ENCODE results near the gene DST. TPM values are rescaled to one million over a fixed set of nuclear protein-coding genes. Genes with fewer than 3 reads are reported as not detected.

The DST gene
- total RNA-seq, 2 donors from 2014 or later: 7.2 to 10.9 TPM

GRCh38 chr6:56522495-56523270 lies 120.0 kb downstream of the DST start:
- no peak for DNase-seq (ENCODE audit: low spot score in 2 of 2)
- peaks cover 0 to 4% of the 10 kb centered on the region in 2 donors for H3K9me3 Mint-ChIP-seq
- H3K27ac Mint-ChIP-seq: no peak overlapping the region
- H3K36me3 Mint-ChIP-seq: peaks cover 0 to 14% of the 10 kb centered on the region in 2 donors
- ATAC-seq: no peak

DNA sequence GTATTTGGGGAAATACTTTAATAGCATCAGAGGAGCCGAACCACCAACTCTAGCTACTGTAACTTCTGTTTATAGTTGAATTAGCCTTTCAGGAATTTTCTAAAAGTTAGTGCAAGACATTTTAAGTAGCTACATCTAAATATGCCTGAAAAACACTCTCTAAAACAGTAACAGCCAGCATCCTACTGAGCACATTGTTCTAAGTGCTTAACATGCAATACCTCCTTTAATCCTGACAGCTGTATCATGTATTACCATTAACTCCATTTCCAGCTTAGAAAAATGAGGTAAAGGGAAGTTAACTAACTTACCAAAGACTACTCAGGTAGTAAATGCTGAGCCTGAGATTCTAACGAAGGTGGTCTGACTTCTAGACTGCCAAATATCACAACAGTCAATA lies 120.7 kb downstream of the DST start:
- no peak overlapping the region for H3K27ac Mint-ChIP-seq
- DNase-seq (ENCODE audit: low spot score in 2 of 2) (no peak), ATAC-seq (no peak)
- peaks cover 0 to 4% of the 10 kb centered on the region in 2 donors for H3K9me3 Mint-ChIP-seq
- peaks cover 0 to 14% of the 10 kb centered on the region in 2 donors for H3K36me3 Mint-ChIP-seq

GRCh38 chr6:56521454-56521853 lies 121.2 kb downstream of the DST start:
- Mint-ChIP-seq H3K9me3 (peaks cover 0 to 4% of the 10 kb centered on the region in 2 donors), H3K27ac (no peak overlapping the region), H3K36me3 (peaks cover 0 to 14% of the 10 kb centered on the region in 2 donors)
- DNase-seq (ENCODE audit: low spot score in 2 of 2) (no peak), ATAC-seq (no peak)

- H3K36me3 Mint-ChIP-seq: peaks cover 0 to 10% of the 10 kb centered on the region in 2 donors
- DNase-seq (ENCODE audit: low spot score in 2 of 2) (no peak), ATAC-seq (no peak)
- no peak overlapping the region for H3K27ac Mint-ChIP-seq
- peaks cover 0 to 4% of the 10 kb centered on the region in 2 donors for H3K9me3 Mint-ChIP-seq
These were observed 122.5 kb downstream of the DST start for GRCh38 chr6:56520218-56520617.

DNA sequence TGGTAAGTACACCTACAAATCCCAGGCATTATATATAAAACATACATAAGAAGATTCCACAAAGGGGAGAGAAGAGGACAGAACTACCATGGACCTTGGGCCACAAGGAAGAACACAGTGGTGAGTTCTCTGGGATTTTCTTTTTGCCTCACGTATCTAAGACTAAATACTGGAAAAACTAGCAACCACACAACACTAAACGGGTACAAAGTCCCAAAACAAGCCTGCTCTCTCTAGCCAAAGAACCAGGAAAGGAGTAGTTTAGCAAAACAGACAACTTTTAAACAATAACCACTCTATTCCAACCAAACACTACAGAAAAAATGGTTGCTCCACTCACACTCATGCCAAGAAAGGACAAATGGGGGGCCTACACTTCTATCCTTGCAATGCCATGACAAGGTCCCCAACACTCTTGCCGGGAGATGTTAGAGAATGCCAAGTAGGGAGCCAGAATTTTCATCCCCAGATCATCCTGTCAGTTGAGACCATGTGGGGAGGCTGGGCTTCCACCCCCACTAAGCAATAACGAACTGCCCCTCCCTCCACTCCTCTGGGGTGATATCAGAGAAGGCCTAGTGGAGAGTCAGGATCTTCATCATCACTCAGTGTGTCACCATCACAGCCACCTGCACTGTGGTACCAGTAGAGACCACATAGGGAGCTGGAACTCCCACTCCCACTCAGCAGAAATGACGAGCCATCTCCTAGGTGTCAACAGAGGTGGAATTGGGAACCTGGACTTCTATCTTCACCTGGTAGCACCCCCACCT lies 123.5 kb downstream of the DST start:
- DNase-seq (ENCODE audit: low spot score in 2 of 2) (no peak), ATAC-seq (no peak)
- H3K27ac Mint-ChIP-seq: no peak overlapping the region
- peaks cover 0 to 10% of the 10 kb centered on the region in 2 donors for H3K36me3 Mint-ChIP-seq
- peaks cover 0 to 4% of the 10 kb centered on the region in 2 donors for H3K9me3 Mint-ChIP-seq

GRCh38 chr6:56517155-56517745 lies 125.4 kb downstream of the DST start:
- no peak for DNase-seq (ENCODE audit: low spot score in 2 of 2)
- ATAC-seq: no peak
- Mint-ChIP-seq H3K27ac (no peak overlapping the region), H3K36me3 (peaks cover 0 to 10% of the 10 kb centered on the region in 2 donors), H3K9me3 (peaks cover 0 to 4% of the 10 kb centered on the region in 2 donors)

GRCh38 chr6:56516003-56516402 lies 126.7 kb downstream of the DST start:
- DNase-seq (ENCODE audit: low spot score in 2 of 2): no peak
- Mint-ChIP-seq H3K9me3 (peaks cover 0 to 4% of the 10 kb centered on the region in 2 donors), H3K27ac (no peak overlapping the region), H3K36me3 (peaks cover 0 to 10% of the 10 kb centered on the region in 2 donors)
- no peak for ATAC-seq

DNA sequence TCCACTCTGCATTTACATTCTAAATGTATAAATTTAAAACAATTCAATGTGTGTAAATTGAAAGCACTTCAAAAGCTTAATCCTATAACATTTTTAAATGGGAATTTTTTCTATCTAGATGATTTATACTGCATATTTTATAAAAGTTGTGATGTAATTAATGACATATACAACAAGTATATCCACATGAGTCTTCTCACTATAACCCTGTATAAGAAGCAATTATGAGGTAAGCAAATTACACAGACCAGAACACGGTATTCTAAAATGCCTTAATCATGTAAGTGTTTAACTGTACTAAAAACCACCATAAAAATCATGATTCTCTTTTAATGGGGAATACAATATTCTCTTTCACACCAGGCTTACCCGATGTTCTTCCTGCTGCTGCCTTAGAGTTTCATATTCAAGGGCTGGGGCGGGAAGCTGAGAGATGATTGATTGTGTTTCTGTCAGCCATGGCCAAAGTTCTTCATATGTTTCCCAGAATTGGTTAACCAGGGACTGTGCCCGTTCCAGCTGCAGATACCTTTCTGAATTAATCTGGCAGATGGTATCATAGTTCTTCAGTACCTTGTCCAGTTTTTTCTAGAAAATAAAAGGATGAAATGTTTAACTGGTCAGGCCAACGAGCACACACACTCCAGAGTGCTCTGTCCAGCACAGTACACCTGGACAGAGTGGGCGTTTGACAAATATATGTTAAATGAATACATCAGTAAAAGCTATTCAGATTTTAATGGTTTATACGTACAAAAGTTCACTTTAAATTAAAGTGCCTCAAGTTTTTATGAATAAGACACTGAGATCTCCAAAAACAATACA lies 127.4 kb downstream of the DST start:
- DNase-seq (ENCODE audit: low spot score in 2 of 2) (no peak), ATAC-seq (no peak)

DNA sequence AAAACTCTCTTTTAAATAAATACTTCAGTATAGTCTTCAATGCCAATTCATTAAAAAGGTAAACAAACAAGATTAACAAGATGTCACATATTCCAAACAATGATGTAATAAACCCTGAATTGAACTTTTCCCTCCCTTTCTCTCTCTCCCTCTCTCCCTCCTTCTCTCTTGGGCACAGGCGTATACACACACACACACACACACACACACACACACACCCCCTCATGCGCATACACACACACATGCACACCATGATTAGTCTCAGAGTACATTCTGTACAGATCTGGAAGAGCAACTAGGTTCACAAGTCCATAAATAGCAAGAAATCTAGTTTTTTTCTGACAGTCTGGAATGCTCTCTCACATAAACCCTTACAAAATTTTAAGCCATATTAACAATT lies 128.3 kb downstream of the DST start:
- Mint-ChIP-seq H3K27ac (no peak overlapping the region), H3K36me3 (peaks cover 0 to 3% of the 10 kb centered on the region in 2 donors), H3K9me3 (no peaks in the 10 kb centered on the region)
- DNase-seq (ENCODE audit: low spot score in 2 of 2): no peak
- ATAC-seq: no peak

More for the DNA sequence above, 127.4 kb downstream of the DST start:
- Mint-ChIP-seq H3K9me3 (peaks cover 0 to 4% of the 10 kb centered on the region in 2 donors), H3K36me3 (peaks cover 0 to 10% of the 10 kb centered on the region in 2 donors), H3K27ac (no peak overlapping the region)

GRCh38 chr6:56513631-56514030 lies 129.1 kb downstream of the DST start:
- Mint-ChIP-seq H3K36me3 (no peaks in the 10 kb centered on the region), H3K9me3 (no peaks in the 10 kb centered on the region), H3K27ac (no peak overlapping the region)
- no peak for DNase-seq (ENCODE audit: low spot score in 2 of 2)
- ATAC-seq: no peak

DNA sequence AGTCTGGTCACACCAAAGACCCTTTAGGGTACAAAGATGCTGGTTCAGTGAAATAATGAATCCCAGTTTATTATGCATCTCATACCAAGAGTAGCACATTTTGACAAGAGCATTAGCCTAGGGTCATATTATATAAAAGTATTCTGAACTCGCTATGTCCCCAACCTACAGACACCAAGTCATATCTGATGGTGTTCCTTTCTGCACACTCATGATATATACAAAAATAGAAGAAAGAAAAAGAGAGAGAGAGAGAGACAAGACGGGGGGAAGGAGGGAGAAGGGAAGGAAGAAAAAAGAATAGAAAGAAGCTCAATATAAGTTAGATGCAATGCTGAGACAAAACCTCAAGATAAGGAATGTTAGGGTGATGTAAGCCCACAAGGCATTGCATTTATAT lies 131.1 kb downstream of the DST start:
- H3K36me3 Mint-ChIP-seq: no peaks in the 10 kb centered on the region
- DNase-seq (ENCODE audit: low spot score in 2 of 2): no peak
- H3K27ac Mint-ChIP-seq: no peak overlapping the region
- ATAC-seq: no peak
- no peaks in the 10 kb centered on the region for H3K9me3 Mint-ChIP-seq

DNA sequence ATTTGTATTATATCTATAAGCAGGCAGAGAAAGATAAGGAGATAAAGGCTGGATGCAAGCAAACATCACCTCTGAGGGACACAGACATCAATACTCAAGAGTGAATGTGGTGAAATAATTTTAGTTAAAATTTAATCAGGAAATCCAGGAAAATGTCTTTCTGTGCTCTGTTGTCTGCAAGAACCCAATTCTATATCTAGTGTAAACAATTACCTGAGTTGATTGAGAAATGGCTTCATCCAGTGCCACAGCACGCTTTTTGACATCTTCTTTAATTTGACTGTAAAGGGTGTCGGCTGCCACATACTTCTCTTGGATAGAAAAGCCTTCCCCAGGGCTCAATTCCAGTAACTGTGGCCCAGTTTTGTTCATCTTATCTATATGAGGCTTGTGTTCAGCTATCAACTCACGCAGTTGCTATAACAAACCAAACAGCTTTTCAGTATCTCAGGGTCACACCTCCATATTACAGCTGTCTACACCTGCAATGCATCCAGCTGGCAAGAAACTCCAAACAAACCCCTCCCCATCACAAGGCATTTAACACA lies 131.6 kb downstream of the DST start:
- H3K9me3 Mint-ChIP-seq: no peaks in the 10 kb centered on the region
- DNase-seq (ENCODE audit: low spot score in 2 of 2) (no peak), ATAC-seq (no peak)
- no peaks in the 10 kb centered on the region for H3K36me3 Mint-ChIP-seq
- no peak overlapping the region for H3K27ac Mint-ChIP-seq

DNA sequence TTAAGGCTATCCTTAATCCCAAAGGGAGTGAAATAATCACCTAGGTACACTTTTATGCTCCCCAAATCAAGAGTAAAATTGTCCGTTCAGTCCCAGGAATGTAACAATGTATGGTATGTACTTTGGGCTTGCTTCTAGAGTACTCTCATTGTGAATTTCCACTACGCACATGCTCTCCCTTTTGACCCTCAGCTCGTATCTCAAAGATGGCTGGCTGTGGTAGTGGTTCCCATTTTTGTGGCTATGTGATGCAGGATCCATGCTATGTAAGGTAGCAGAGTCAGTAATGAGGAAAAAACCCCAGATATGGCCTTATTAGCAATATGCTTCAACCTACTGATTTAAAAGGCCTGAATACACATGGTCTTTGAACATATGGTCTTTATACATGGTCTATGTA lies 133.7 kb downstream of the DST start:
- Mint-ChIP-seq H3K36me3 (no peaks in the 10 kb centered on the region), H3K9me3 (no peaks in the 10 kb centered on the region), H3K27ac (no peak overlapping the region)
- ATAC-seq (no peak), DNase-seq (ENCODE audit: low spot score in 2 of 2) (no peak)

DNA sequence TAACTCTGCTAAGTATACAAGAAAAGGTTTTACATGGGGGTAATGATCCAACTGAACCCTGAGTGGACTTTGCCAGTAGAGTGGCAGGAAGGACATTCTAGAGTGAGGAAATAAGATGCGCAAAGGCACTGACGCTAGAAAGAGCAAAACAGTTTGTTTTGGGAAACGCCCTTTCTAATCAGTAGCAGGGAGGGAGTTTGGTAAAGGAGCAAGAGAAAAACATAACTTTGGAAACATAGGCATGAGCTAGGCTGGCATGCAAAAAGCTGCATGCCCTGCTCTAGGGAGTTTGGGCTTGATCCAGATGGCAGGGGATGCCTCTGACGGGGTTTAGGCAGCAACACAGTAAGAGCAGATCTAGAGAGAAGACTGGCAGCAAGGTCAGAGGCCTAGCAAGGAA lies 135.2 kb downstream of the DST start:
- DNase-seq (ENCODE audit: low spot score in 2 of 2) (no peak), ATAC-seq (no peak)
- Mint-ChIP-seq H3K36me3 (no peaks in the 10 kb centered on the region), H3K27ac (no peak overlapping the region), H3K9me3 (no peaks in the 10 kb centered on the region)

- H3K27ac Mint-ChIP-seq: no peak overlapping the region
- ATAC-seq: no peak
- DNase-seq (ENCODE audit: low spot score in 2 of 2): no peak
- H3K9me3 Mint-ChIP-seq: no peaks in the 10 kb centered on the region
- no peaks in the 10 kb centered on the region for H3K36me3 Mint-ChIP-seq
These were observed 137.0 kb downstream of the DST start for GRCh38 chr6:56505512-56506260.

GRCh38 chr6:56501993-56502392 lies 140.7 kb downstream of the DST start:
- no peaks in the 10 kb centered on the region for H3K36me3 Mint-ChIP-seq

More at GRCh38 chr6:56501993-56502392, 140.7 kb downstream of the DST start:
- no peaks in the 10 kb centered on the region for H3K9me3 Mint-ChIP-seq
- DNase-seq (ENCODE audit: low spot score in 2 of 2) (no peak), ATAC-seq (no peak)
- no peak overlapping the region for H3K27ac Mint-ChIP-seq
